Peyer's patch (tissue), 4 donors: ENCODE measurements around the gene GPC6.

ENCODE experiments used
- POLR2A ChIP-seq, 2 donors: fragments of 450-650 bp; IDR thresholded peaks; one replicate each; pipeline ENCODE4 v1.5.1; 2017; ENCODE audit warnings: antibody characterized with exemption in 2 of 2, mild to moderate bottlenecking in 2 of 2, moderate library complexity in 2 of 2
- TF ChIP-seq, protein P1 (sequence below), 6 experiments: fragments of 450-650 bp in 4 of 6; fragments of 200-600 bp in 2 of 6; sonication (generic) in 1 of 6; IDR thresholded peaks; one replicate each; pipeline ENCODE4 v1.5.1; 2017 to 2019; ENCODE audit warnings: antibody characterized with exemption in 6 of 6, mild to moderate bottlenecking in 3 of 6, moderate library complexity in 1 of 6

- TF ChIP-seq, protein P1, sequence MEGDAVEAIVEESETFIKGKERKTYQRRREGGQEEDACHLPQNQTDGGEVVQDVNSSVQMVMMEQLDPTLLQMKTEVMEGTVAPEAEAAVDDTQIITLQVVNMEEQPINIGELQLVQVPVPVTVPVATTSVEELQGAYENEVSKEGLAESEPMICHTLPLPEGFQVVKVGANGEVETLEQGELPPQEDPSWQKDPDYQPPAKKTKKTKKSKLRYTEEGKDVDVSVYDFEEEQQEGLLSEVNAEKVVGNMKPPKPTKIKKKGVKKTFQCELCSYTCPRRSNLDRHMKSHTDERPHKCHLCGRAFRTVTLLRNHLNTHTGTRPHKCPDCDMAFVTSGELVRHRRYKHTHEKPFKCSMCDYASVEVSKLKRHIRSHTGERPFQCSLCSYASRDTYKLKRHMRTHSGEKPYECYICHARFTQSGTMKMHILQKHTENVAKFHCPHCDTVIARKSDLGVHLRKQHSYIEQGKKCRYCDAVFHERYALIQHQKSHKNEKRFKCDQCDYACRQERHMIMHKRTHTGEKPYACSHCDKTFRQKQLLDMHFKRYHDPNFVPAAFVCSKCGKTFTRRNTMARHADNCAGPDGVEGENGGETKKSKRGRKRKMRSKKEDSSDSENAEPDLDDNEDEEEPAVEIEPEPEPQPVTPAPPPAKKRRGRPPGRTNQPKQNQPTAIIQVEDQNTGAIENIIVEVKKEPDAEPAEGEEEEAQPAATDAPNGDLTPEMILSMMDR (IDR thresholded peaks at IDR 0.05): no peak
- TF ChIP-seq POLR2A (IDR thresholded peaks at IDR 0.05): no peak
Observed at GRCh38 chr13:93965587-93965986, 739.0 kb downstream of the GPC6 start.
